Body of pancreas (tissue), 4 donors: Measurements from ENCODE around the gene ADAMTS17.

Experiments used
- CTCF ChIP-seq, 7 experiments: fragments of 450-650 bp in 4 of 7; fragments of 200-600 bp in 3 of 7; sonication (generic) in 3 of 7; IDR thresholded peaks; one replicate each; pipeline ENCODE4 v1.5.1; 2016 to 2019; ENCODE audit warnings: antibody characterized with exemption in 7 of 7
- POLR2A ChIP-seq, 3 donors: fragments of 450-650 bp; IDR thresholded peaks; one replicate each; pipeline ENCODE4 v1.6.1; 2016; ENCODE audit warnings: antibody characterized with exemption in 3 of 3, mild to moderate bottlenecking in 2 of 3

DNA sequence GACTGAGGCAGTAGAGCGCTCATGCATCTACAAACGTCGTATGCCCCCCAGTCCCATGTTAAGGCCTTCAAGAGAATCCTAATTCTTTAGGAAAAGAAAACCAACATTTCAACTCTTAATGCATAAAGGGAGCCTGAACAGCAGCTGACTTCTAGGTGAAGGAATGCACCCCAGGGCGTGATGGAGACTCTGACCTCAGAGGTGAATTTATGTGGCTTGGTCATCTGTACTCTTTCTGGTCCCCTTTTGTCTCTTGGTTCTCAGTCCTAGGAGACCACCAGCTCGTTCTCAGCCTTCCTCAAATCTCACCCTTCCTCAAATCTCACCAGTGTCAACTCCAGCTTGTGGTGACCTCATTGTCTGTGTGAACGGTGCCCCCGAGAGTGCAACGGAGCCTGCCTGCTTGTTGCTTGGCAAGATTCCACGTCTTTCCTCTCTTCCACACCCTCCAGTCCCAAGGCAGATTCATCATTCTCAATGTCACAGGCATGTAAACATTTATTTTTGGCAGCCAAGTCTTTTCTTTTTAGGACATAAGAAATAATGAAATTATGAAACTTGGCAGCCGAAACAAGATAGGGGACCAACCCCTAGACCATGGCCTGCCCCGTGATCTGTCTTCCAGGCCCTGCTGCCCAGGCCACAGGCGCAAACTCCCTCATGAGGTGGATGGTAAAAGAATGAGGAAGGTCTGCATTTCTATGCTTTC lies 166.2 kb downstream of the ADAMTS17 start:
- TF ChIP-seq CTCF (IDR thresholded peaks at IDR 0.05) (no peak), POLR2A (IDR thresholded peaks at IDR 0.05) (no peak)
